ENCODE data around the gene IQGAP1.

Gene IQGAP1

GRCh38 chr15:90530250-90531051, 142.4 kb downstream of the IQGAP1 start:
- ATAC-seq (peak; percentile 73), DNase-seq (peak; percentile 63 to 68)
- Mint-ChIP-seq H3K4me1 (peaks cover 61% of the 10 kb centered on the region), H3K9me3 (no peaks in the 10 kb centered on the region), H3K27me3 (no peaks in the 10 kb centered on the region), H3K27ac (peak overlapping the region; percentile 97 to 98), H3K4me3 (peak overlapping the region; percentile 92 to 100)

GRCh38 chr15:90531147-90531546, 143.1 kb downstream of the IQGAP1 start:
- H3K4me3 Mint-ChIP-seq = peak overlapping the region; percentile 92 to 100
- ATAC-seq = no peak
- peaks cover 67% of the 10 kb centered on the region for H3K4me1 Mint-ChIP-seq
- H3K27me3 Mint-ChIP-seq = no peaks in the 10 kb centered on the region
- no peak for DNase-seq
- peak overlapping the region in 1 of 2 donors; percentile 98 for H3K27ac Mint-ChIP-seq
- no peaks in the 10 kb centered on the region for H3K9me3 Mint-ChIP-seq

GRCh38 chr15:90535254-90535653, 147.2 kb downstream of the IQGAP1 start:
- Mint-ChIP-seq H3K27me3 (no peaks in the 10 kb centered on the region), H3K4me1 (peaks cover 91% of the 10 kb centered on the region), H3K27ac (peak overlapping the region in 1 of 2 donors; percentile 1), H3K9me3 (no peaks in the 10 kb centered on the region), H3K4me3 (no peak overlapping the region)
- ATAC-seq (no peak), DNase-seq (no peak)

- DNase-seq = no peak
- Mint-ChIP-seq H3K4me1 (peaks cover 72% of the 10 kb centered on the region), H3K27ac (peak overlapping the region; percentile 83 to 86), H3K27me3 (no peaks in the 10 kb centered on the region), H3K4me3 (peak overlapping the region; percentile 72 to 78), H3K9me3 (no peaks in the 10 kb centered on the region)
- peak; percentile 80 for ATAC-seq
Observed at GRCh38 chr15:90539789-90540188, 151.7 kb downstream of the IQGAP1 start.

GRCh38 chr15:90540768-90541167, 152.7 kb downstream of the IQGAP1 start:
- peaks cover 69% of the 10 kb centered on the region for H3K4me1 Mint-ChIP-seq

GRCh38 chr15:90545095-90545494, 157.1 kb downstream of the IQGAP1 start:
- Mint-ChIP-seq H3K9me3 (no peaks in the 10 kb centered on the region), H3K27me3 (no peaks in the 10 kb centered on the region), H3K27ac (no peak overlapping the region), H3K4me3 (no peak overlapping the region), H3K4me1 (peaks cover 62% of the 10 kb centered on the region)
- DNase-seq (no peak), ATAC-seq (no peak)

More at GRCh38 chr15:90540768-90541167, 152.7 kb downstream of the IQGAP1 start:
- Mint-ChIP-seq H3K4me3 (peak overlapping the region; percentile 10 to 35), H3K27ac (no peak overlapping the region), H3K9me3 (no peaks in the 10 kb centered on the region), H3K27me3 (no peaks in the 10 kb centered on the region)
- DNase-seq (no peak), ATAC-seq (peak; percentile 60)

- no peaks in the 10 kb centered on the region for H3K9me3 Mint-ChIP-seq
- ATAC-seq (peak; percentile 45), DNase-seq (no peak)
- H3K27ac Mint-ChIP-seq = peak overlapping the region; percentile 53 to 79
- peaks cover 79% of the 10 kb centered on the region for H3K4me1 Mint-ChIP-seq
- H3K4me3 Mint-ChIP-seq = peak overlapping the region in 1 of 2 donors; percentile 11
- H3K27me3 Mint-ChIP-seq = no peaks in the 10 kb centered on the region
Observed at GRCh38 chr15:90547540-90547939, 159.5 kb downstream of the IQGAP1 start.

- no peak for ATAC-seq
- no peak for DNase-seq
- Mint-ChIP-seq H3K9me3 (no peaks in the 10 kb centered on the region), H3K27me3 (no peaks in the 10 kb centered on the region), H3K4me3 (no peak overlapping the region), H3K4me1 (peaks cover 66% of the 10 kb centered on the region), H3K27ac (no peak overlapping the region)
Observed at GRCh38 chr15:90550919-90551318, 162.9 kb downstream of the IQGAP1 start.

All from stimulated activated naive CD8-positive, alpha-beta T cell treated with anti-CD3 and anti-CD28 coated beads, Interleukin-15, amount 100 ng/mL, for 72 hours (primary cell).